IMR-90 (cell line): ENCODE measurements around the gene LHPP. TPM values are rescaled to one million over a fixed set of nuclear protein-coding genes. Genes with fewer than 3 reads are reported as not detected.

Experiments
- ATAC-seq: fragments of 200-7000 bp; cut with Tn5 transposase; 2 replicates; pipeline ENCODE4 v1.9.1; 2020; ENCODE audit warnings: low read depth, mild to moderate bottlenecking, moderate library complexity
- BruUV-seq: library from RNA; stranded (reverse); fragments of 400-500 nt; replicated peaks from 2 replicates; lab custom pipeline; 2021; lab: Mats Ljungman, UMichigan
- CTCF ChIA-PET: fragments of 300-600 bp; formaldehyde crosslinking; extraction: SDS; loops from one replicate; lab custom pipeline; 2021; ENCODE audit warnings: antibody characterized with exemption; lab: Yijun Ruan, JAX
- POLR2A ChIA-PET: fragments of 300-600 bp; sonication (Branson Sonifier 250); formaldehyde crosslinking; loops from one replicate; lab custom pipeline; 2022; ENCODE audit warnings: antibody characterized with exemption; ENCODE audit not compliant: unreplicated experiment; lab: Charles Lee
- DNase-seq: peaks from one replicate; pipeline ENCODE4 v3.0.0; 2013
- H2AFZ ChIP-seq: replicated peaks from 2 replicates; pipeline ENCODE3; 2013; ENCODE audit warnings: low read length, mild to moderate bottlenecking; ENCODE audit not compliant: poor library complexity
- H2AK5ac ChIP-seq: 2 replicates; pipeline ENCODE4 v1.6.1; 2013; ENCODE audit warnings: low read depth, low read length, inconsistent platforms
- H2AK9ac ChIP-seq: replicated peaks from 2 replicates; pipeline ENCODE3; 2013; ENCODE audit warnings: mild to moderate bottlenecking, low read depth, low read length, moderate library complexity; ENCODE audit not compliant: poor library complexity
- H2BK120ac ChIP-seq: 2 replicates; pipeline ENCODE4 v1.6.1; 2013; ENCODE audit warnings: low read depth, low read length, inconsistent platforms
- H2BK15ac ChIP-seq: 3 replicates; pipeline ENCODE4 v1.6.1; 2013; ENCODE audit warnings: low read depth, low read length, inconsistent platforms
- H2BK20ac ChIP-seq: 2 replicates; pipeline ENCODE4 v1.6.1; 2013; ENCODE audit warnings: low read depth, mild to moderate bottlenecking, inconsistent platforms, low read length, moderate library complexity
- H2BK5ac ChIP-seq: 2 replicates; pipeline ENCODE4 v1.6.1; 2013; ENCODE audit warnings: mild to moderate bottlenecking, low read depth, low read length, inconsistent platforms; ENCODE audit not compliant: poor library complexity, severe bottlenecking
- H3K14ac ChIP-seq: replicated peaks from 2 replicates; pipeline ENCODE4 v1.6.1; 2013; ENCODE audit warnings: low read depth, low read length, inconsistent platforms
- H3K18ac ChIP-seq: 2 replicates; pipeline ENCODE4 v1.6.1; 2013; ENCODE audit warnings: low read depth, low read length, control low read depth
- H3K23ac ChIP-seq: 2 replicates; pipeline ENCODE4 v1.6.1; 2013; ENCODE audit warnings: low read depth, low read length, inconsistent platforms
- H3K27ac ChIP-seq: 2 replicates; pipeline ENCODE4 v1.5.1; 2013; ENCODE audit warnings: mild to moderate bottlenecking, control low read depth, low read length; ENCODE audit not compliant: insufficient read depth
- H3K27me3 ChIP-seq: 2 replicates; pipeline ENCODE4 v1.6.1; 2013; ENCODE audit warnings: low read length; ENCODE audit not compliant: control insufficient read depth, insufficient read depth
- H3K36me3 ChIP-seq: 2 replicates; pipeline ENCODE4 v1.6.1; 2013; ENCODE audit warnings: low read length, mixed read lengths; ENCODE audit not compliant: control insufficient read depth, insufficient read depth
- H3K4ac ChIP-seq: 2 replicates; pipeline ENCODE4 v1.6.1; 2013; ENCODE audit warnings: low read depth, low read length, inconsistent platforms
- H3K4me1 ChIP-seq: 2 replicates; pipeline ENCODE4 v1.6.1; 2013; ENCODE audit warnings: low read length, mixed read lengths; ENCODE audit not compliant: control insufficient read depth, insufficient read depth
- H3K4me2 ChIP-seq: 2 replicates; pipeline ENCODE4 v1.6.1; 2013; ENCODE audit warnings: low read depth, mild to moderate bottlenecking, control low read depth, low read length, moderate library complexity
- H3K4me3 ChIP-seq: 2 replicates; pipeline ENCODE4 v1.5.1; 2013; ENCODE audit warnings: low read depth, mild to moderate bottlenecking, control low read depth, low read length, moderate library complexity; ENCODE audit not compliant: insufficient read depth
- H3K56ac ChIP-seq: 2 replicates; pipeline ENCODE4 v1.6.1; 2013; ENCODE audit warnings: low read length, inconsistent platforms; ENCODE audit not compliant: insufficient read depth; ENCODE audit errors: extremely low read depth
- H3K79me1 ChIP-seq, 2 experiments: 2 replicates each; pipeline ENCODE4 v1.6.1; 2013; ENCODE audit warnings: low read length in 2 of 2, inconsistent platforms in 1 of 2, low read depth in 1 of 2
- H3K9ac ChIP-seq: 2 replicates; pipeline ENCODE4 v1.6.1; 2013; ENCODE audit warnings: low read depth, low read length, control low read depth
- H3K9me1 ChIP-seq: 2 replicates; pipeline ENCODE4 v1.6.1; 2013; ENCODE audit warnings: low read length, inconsistent platforms; ENCODE audit not compliant: insufficient read depth
- H3K9me3 ChIP-seq: 2 replicates; pipeline ENCODE4 v1.6.1; 2013; ENCODE audit warnings: low read length; ENCODE audit not compliant: control insufficient read depth, insufficient read depth
- H4K20me1 ChIP-seq: 2 replicates; pipeline ENCODE4 v1.6.1; 2013; ENCODE audit warnings: low read length, inconsistent platforms; ENCODE audit not compliant: insufficient read depth
- H4K5ac ChIP-seq: 2 replicates; pipeline ENCODE4 v1.6.1; 2013; ENCODE audit warnings: mild to moderate bottlenecking, low read depth, low read length, control low read depth
- H4K8ac ChIP-seq, 2 experiments: 2 replicates each; pipeline ENCODE4 v1.6.1; 2013; ENCODE audit warnings: low read depth in 2 of 2, low read length in 2 of 2, control low read depth in 1 of 2, inconsistent platforms in 1 of 2
- H4K91ac ChIP-seq: 2 replicates; pipeline ENCODE4 v1.6.1; 2013; ENCODE audit warnings: low read depth, low read length, inconsistent platforms; ENCODE audit not compliant: insufficient read depth
- BHLHE40 ChIP-seq: fragments of 150-350 bp; IDR thresholded peaks from 2 replicates; pipeline ENCODE4 v1.6.1; 2016; ENCODE audit warnings: mild to moderate bottlenecking, low read depth, low read length
- CEBPB ChIP-seq: IDR thresholded peaks from 2 replicates; pipeline ENCODE4 v1.6.1; 2012; ENCODE audit warnings: low read depth, low read length, improper control_type of control experiment
- FOS ChIP-seq: fragments of 150-350 bp; IDR thresholded peaks from 2 replicates; pipeline ENCODE4 v1.6.1; 2016; ENCODE audit warnings: low read depth, low read length
- MXI1 ChIP-seq: IDR thresholded peaks from 2 replicates; pipeline ENCODE4 v1.6.1; 2012; ENCODE audit warnings: low read depth, mild to moderate bottlenecking, low read length, moderate library complexity, borderline replicate concordance
- NFE2L2 ChIP-seq: fragments of 150-350 bp; IDR thresholded peaks from 2 replicates; pipeline ENCODE4 v1.6.1; 2016; ENCODE audit warnings: low read depth, mild to moderate bottlenecking, low read length
- POLR2A ChIP-seq: IDR thresholded peaks from 2 replicates; pipeline ENCODE4 v1.6.1; 2012; ENCODE audit warnings: mild to moderate bottlenecking, low read depth, low read length
- WGBS, 2 experiments: methylation state at CpG; one replicate each; pipeline versions ENCODE4 v1.1.5 to v1.1.7; 2013; ENCODE audit warnings: missing lambda C conversion rate in 2 of 2; ENCODE audit not compliant: insufficient read length in 1 of 2; ENCODE audit errors: extremely low coverage in 2 of 2; 5-methylcytosine and 5-hydroxymethylcytosine counted together
- dilution Hi-C: fragments of 300-500 bp; cut with HindIII; formaldehyde crosslinking; loops from one replicate; pipeline ENCODE4 v1.14.3; 2018; ENCODE audit warnings: low sequenced_read_pairs; ENCODE audit not compliant: unreplicated experiment
- in situ Hi-C: fragments of 300-500 bp; cut with MboI; formaldehyde crosslinking; loops from 3 replicates; pipeline ENCODE4 v1.14.3; 2019; ENCODE audit warnings: low sequenced_read_pairs, inconsistent platforms, mixed read lengths
- intact Hi-C: fragments of 100-400 bp; cut with micrococcal nuclease; formaldehyde crosslinking; loops from 2 replicates; pipeline ENCODE4 v1.10.0; 2022
- polyA plus RNA-seq, 3 experiments: library from polyadenylated mRNA; depleted of rRNA; stranded (reverse); fragments of >200 nt; gene quantifications; 2 replicates each; pipeline ENCODE4 v1.2.3, GENCODE V29; 2012; ENCODE audit warnings: low replicate concordance in 1 of 3
- total RNA-seq: library from RNA; depleted of rRNA; stranded (reverse); fragments of >200 nt; gene quantifications from 2 replicates; pipeline ENCODE4 v1.2.3, GENCODE V29; 2012

Gene LHPP
- total and polyA plus RNA-seq, 2 of the 4 experiments (the other 2 are of a cell fraction) = 2.7 to 8.3 TPM

GRCh38 chr10:124533266-124533665 lies 71.6 kb downstream of the LHPP start:
- Histone ChIP-seq H2BK120ac (no peak overlapping the region), H3K23ac (no peak overlapping the region), H3K9me1 (no peaks in the 10 kb centered on the region), H3K36me3 (no peaks in the 10 kb centered on the region), H3K9me3 (no peaks in the 10 kb centered on the region), H2AFZ (no peak overlapping the region), H3K79me1 (no peaks in the 10 kb centered on the region), H3K4me1 (no peaks in the 10 kb centered on the region), H2BK5ac (no peak overlapping the region), H4K5ac (no peak overlapping the region), H2AK9ac (no peak overlapping the region), H2BK15ac (no peak overlapping the region), H4K20me1 (no peaks in the 10 kb centered on the region), H3K9ac (no peak overlapping the region), H3K14ac (no peak overlapping the region), H3K18ac (no peak overlapping the region), H3K27ac (no peak overlapping the region), H4K91ac (no peak overlapping the region), H3K4me2 (no peak overlapping the region), H3K4me3 (no peak overlapping the region), H3K4ac (no peak overlapping the region), H2BK20ac (no peak overlapping the region), H3K56ac (no peak overlapping the region), H4K8ac (no peak overlapping the region), H2AK5ac (no peak overlapping the region), H3K27me3 (no peaks in the 10 kb centered on the region)
- dilution Hi-C loops (no loop called here), in situ Hi-C loops (loop anchor here (25.0 kb wide), 1 partner anchor 454 kb away; no protein-coding TSS in a partner anchor), intact Hi-C loops (loop anchor here (5.0 to 10.0 kb wide), 2 partner anchors 259 to 452 kb away; partner anchors contain the start of gene EEF1AKMT2)
- DNase-seq = no peak
- ATAC-seq = no peak
- ChIA-PET POLR2A (no interaction called here), CTCF (no interaction called here)
- BruUV-seq = no TSS peak
- TF ChIP-seq MXI1 = no peak
- TF ChIP-seq FOS = no peak
- no peak for TF ChIP-seq CEBPB
- TF ChIP-seq BHLHE40 = no peak
- no peak for TF ChIP-seq POLR2A
- no peak for TF ChIP-seq NFE2L2
- WGBS, 2 experiments = no CpG with 5 or more reads among the region's 13 CpGs
